ENCODE measurements around the gene ACSL3. TPM values are rescaled to one million over a fixed set of nuclear protein-coding genes. Genes with fewer than 3 reads are reported as not detected.

The ACSL3 gene
- polyA plus RNA-seq, 1 donor from 2014 or later = 119 TPM

DNA sequence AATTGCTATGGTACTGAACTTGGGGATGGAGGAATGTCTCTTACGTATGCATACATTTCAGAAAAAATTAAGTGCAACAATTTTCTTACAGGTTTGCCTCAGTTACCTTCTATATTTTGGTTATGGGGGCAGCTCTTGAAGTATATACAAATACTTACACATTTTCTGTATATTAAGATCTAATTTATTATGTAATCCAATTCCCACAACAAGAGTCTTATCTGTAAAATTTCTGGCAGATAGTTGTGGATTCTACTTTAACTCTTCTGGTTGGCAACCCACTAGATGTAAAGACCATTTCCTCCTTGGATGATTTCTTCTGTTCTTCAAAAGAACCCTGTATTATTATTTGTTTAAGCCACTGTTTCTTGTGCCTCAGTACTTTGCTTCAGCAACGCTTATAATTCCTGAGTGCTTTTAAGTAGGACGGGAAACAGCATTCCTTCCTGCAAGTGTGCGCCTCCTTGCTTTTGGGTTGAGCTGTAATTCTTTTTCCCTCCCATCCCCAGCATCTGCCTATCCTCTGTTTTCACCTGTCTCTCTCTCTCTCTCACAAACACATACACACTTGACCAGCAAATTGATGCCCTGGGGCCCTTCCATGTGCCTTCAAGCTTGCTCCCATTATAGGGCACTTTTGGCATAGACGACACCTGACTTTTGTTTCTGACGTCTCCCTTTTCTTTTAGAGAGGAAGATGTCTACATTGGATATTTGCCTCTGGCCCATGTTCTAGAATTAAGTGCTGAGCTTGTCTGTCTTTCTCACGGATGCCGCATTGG lies 61.4 kb downstream of the ACSL3 start:
- Histone ChIP-seq H3K4me2 (ENCODE audit: low read length) (no peak overlapping the region), H4K20me1 (ENCODE audit: insufficient read depth) (no peaks in the 10 kb centered on the region), H3K79me2 (replicated peaks; ENCODE audit: insufficient read depth, low read length) (no peaks in the 10 kb centered on the region), H3K9me3 (ENCODE audit: low read length) (no peaks in the 10 kb centered on the region), H3K9me2 (ENCODE audit: insufficient read depth, low read length) (no peaks in the 10 kb centered on the region), H3K27me3 (ENCODE audit: insufficient read depth, low read depth, low read length) (no peaks in the 10 kb centered on the region), H3F3A (ENCODE audit: insufficient read depth, low read length, poor library complexity, severe bottlenecking) (no peaks in the 10 kb centered on the region), H3K27ac (ENCODE audit: low read length) (no peak overlapping the region), H2AFZ (ENCODE audit: low read depth, low read length) (no peak overlapping the region), H3K4me3 (ENCODE audit: low read length) (no peak overlapping the region), H3K36me3 (ENCODE audit: insufficient read depth, low read length) (no peaks in the 10 kb centered on the region), H3K9ac (ENCODE audit: low read length) (no peak overlapping the region)
- no peak for TF ChIP-seq MXI1 (conservative IDR thresholded peaks at IDR 0.05; ENCODE audit: poor library complexity, severe bottlenecking)
- TF ChIP-seq POLR2AphosphoS5 (IDR thresholded peaks at IDR 0.05) = no peak

DNA sequence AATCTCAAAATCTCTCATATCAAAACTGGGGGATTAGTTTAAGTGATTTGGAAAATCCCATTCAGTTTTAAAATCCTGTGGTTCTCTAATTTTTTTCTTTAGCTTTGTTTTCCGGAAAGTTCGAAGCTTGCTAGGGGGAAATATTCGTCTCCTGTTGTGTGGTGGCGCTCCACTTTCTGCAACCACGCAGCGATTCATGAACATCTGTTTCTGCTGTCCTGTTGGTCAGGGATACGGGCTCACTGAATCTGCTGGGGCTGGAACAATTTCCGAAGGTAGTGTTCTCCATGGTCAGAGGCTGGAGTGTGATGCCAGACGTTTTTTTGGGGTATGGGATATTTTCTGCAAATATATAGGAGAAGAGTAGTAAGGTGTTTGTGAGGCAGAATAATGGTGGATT lies 66.1 kb downstream of the ACSL3 start:
- Histone ChIP-seq H3K9me2 (ENCODE audit: insufficient read depth, low read length) (no peaks in the 10 kb centered on the region), H3K27me3 (ENCODE audit: insufficient read depth, low read depth, low read length) (no peaks in the 10 kb centered on the region), H3K4me3 (ENCODE audit: low read length) (no peak overlapping the region), H4K20me1 (ENCODE audit: insufficient read depth) (no peaks in the 10 kb centered on the region), H3K79me2 (replicated peaks; ENCODE audit: insufficient read depth, low read length) (no peaks in the 10 kb centered on the region), H3K9ac (ENCODE audit: low read length) (no peak overlapping the region), H3K27ac (ENCODE audit: low read length) (no peak overlapping the region), H3K36me3 (ENCODE audit: insufficient read depth, low read length) (peaks cover 5% of the 10 kb centered on the region), H3K4me2 (ENCODE audit: low read length) (no peak overlapping the region), H3F3A (ENCODE audit: insufficient read depth, low read length, poor library complexity, severe bottlenecking) (no peaks in the 10 kb centered on the region), H2AFZ (ENCODE audit: low read depth, low read length) (no peak overlapping the region), H3K9me3 (ENCODE audit: low read length) (no peaks in the 10 kb centered on the region)
- TF ChIP-seq SMC3 (conservative IDR thresholded peaks at IDR 0.05; ENCODE audit: poor library complexity) (no peak), EZH2 (IDR thresholded peaks at IDR 0.05; ENCODE audit: borderline replicate concordance, insufficient read depth, low read length, poor library complexity, severe bottlenecking) (no peak), EP300 (conservative IDR thresholded peaks at IDR 0.05; ENCODE audit: poor library complexity, severe bottlenecking) (no peak), TAF1 (IDR thresholded peaks at IDR 0.05; ENCODE audit: low read depth) (no peak), RAD21 (conservative IDR thresholded peaks at IDR 0.05) (no peak), MXI1 (conservative IDR thresholded peaks at IDR 0.05; ENCODE audit: poor library complexity, severe bottlenecking) (no peak)
- TF ChIP-seq, protein P1, sequence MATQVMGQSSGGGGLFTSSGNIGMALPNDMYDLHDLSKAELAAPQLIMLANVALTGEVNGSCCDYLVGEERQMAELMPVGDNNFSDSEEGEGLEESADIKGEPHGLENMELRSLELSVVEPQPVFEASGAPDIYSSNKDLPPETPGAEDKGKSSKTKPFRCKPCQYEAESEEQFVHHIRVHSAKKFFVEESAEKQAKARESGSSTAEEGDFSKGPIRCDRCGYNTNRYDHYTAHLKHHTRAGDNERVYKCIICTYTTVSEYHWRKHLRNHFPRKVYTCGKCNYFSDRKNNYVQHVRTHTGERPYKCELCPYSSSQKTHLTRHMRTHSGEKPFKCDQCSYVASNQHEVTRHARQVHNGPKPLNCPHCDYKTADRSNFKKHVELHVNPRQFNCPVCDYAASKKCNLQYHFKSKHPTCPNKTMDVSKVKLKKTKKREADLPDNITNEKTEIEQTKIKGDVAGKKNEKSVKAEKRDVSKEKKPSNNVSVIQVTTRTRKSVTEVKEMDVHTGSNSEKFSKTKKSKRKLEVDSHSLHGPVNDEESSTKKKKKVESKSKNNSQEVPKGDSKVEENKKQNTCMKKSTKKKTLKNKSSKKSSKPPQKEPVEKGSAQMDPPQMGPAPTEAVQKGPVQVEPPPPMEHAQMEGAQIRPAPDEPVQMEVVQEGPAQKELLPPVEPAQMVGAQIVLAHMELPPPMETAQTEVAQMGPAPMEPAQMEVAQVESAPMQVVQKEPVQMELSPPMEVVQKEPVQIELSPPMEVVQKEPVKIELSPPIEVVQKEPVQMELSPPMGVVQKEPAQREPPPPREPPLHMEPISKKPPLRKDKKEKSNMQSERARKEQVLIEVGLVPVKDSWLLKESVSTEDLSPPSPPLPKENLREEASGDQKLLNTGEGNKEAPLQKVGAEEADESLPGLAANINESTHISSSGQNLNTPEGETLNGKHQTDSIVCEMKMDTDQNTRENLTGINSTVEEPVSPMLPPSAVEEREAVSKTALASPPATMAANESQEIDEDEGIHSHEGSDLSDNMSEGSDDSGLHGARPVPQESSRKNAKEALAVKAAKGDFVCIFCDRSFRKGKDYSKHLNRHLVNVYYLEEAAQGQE (IDR thresholded peaks at IDR 0.05; ENCODE audit: borderline replicate concordance) = no peak

DNA sequence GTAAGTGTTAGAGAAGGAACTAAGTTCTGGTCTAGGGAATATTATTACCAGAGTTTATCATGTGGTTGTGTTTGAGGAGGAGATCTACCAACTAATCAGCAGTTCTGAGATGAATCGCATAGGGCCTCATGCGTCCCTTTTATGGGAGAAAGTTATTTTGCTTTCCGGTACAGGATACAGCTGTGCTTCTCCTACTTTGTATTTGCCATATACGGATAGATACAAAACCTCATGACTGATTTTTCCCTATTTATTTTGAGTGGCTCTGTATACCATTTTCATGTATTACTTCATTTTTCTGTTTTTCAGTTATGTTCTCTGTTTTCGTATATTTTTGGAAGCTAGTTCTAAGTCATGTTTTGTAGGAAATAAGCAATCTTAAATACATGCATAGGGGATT lies 66.8 kb downstream of the ACSL3 start:
- no peak overlapping the region for H3K4me2 ChIP-seq (ENCODE audit: low read length)
- H3K9ac ChIP-seq (ENCODE audit: low read length) = no peak overlapping the region
- no peaks in the 10 kb centered on the region for H3F3A ChIP-seq (ENCODE audit: insufficient read depth, low read length, poor library complexity, severe bottlenecking)
- TF ChIP-seq TAF1 (IDR thresholded peaks at IDR 0.05; ENCODE audit: low read depth) = no peak
- TF ChIP-seq EP300 (conservative IDR thresholded peaks at IDR 0.05; ENCODE audit: poor library complexity, severe bottlenecking) = no peak
- TF ChIP-seq RAD21 (conservative IDR thresholded peaks at IDR 0.05) = no peak
- TF ChIP-seq EZH2 (IDR thresholded peaks at IDR 0.05; ENCODE audit: borderline replicate concordance, insufficient read depth, low read length, poor library complexity, severe bottlenecking) = no peak
- no peak for TF ChIP-seq MXI1 (conservative IDR thresholded peaks at IDR 0.05; ENCODE audit: poor library complexity, severe bottlenecking)
- TF ChIP-seq, protein P2, sequence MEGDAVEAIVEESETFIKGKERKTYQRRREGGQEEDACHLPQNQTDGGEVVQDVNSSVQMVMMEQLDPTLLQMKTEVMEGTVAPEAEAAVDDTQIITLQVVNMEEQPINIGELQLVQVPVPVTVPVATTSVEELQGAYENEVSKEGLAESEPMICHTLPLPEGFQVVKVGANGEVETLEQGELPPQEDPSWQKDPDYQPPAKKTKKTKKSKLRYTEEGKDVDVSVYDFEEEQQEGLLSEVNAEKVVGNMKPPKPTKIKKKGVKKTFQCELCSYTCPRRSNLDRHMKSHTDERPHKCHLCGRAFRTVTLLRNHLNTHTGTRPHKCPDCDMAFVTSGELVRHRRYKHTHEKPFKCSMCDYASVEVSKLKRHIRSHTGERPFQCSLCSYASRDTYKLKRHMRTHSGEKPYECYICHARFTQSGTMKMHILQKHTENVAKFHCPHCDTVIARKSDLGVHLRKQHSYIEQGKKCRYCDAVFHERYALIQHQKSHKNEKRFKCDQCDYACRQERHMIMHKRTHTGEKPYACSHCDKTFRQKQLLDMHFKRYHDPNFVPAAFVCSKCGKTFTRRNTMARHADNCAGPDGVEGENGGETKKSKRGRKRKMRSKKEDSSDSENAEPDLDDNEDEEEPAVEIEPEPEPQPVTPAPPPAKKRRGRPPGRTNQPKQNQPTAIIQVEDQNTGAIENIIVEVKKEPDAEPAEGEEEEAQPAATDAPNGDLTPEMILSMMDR (IDR thresholded peaks at IDR 0.05; ENCODE audit: poor library complexity, severe bottlenecking) = no peak
- H4K20me1 ChIP-seq (ENCODE audit: insufficient read depth) = no peaks in the 10 kb centered on the region
- no peak overlapping the region for H2AFZ ChIP-seq (ENCODE audit: low read depth, low read length)
- no peaks in the 10 kb centered on the region for H3K9me2 ChIP-seq (ENCODE audit: insufficient read depth, low read length)
- no peak overlapping the region for H3K4me3 ChIP-seq (ENCODE audit: low read length)
- H3K27me3 ChIP-seq (ENCODE audit: insufficient read depth, low read depth, low read length) = no peaks in the 10 kb centered on the region
- no peaks in the 10 kb centered on the region for H3K79me2 ChIP-seq (replicated peaks; ENCODE audit: insufficient read depth, low read length)
- no peak overlapping the region for H3K27ac ChIP-seq (ENCODE audit: low read length)
- H3K36me3 ChIP-seq (ENCODE audit: insufficient read depth, low read length) = peaks cover 7% of the 10 kb centered on the region
- H3K9me3 ChIP-seq (ENCODE audit: low read length) = no peaks in the 10 kb centered on the region

Data from neural cell (in vitro differentiated cells).